Nephron progenitor cell (in vitro differentiated cells): ENCODE results near the gene INMT.

ENCODE experiments used
- DNase-seq: peaks from one replicate; pipeline ENCODE4 v3.0.0; 2021
- H3K27ac Mint-ChIP-seq: 2 replicates; pipeline ENCODE4 v1.8.0; 2021; ENCODE audit warnings: mild to moderate bottlenecking, moderate library complexity, mixed read lengths
- H3K27me3 Mint-ChIP-seq: 2 replicates; pipeline ENCODE4 v1.8.0; 2021; ENCODE audit warnings: mild to moderate bottlenecking, low read depth, mixed read lengths; ENCODE audit not compliant: poor library complexity
- H3K36me3 Mint-ChIP-seq: 2 replicates; pipeline ENCODE4 v1.8.0; 2021; ENCODE audit warnings: low read depth, mixed read lengths
- H3K4me1 Mint-ChIP-seq: 2 replicates; pipeline ENCODE4 v1.8.0; 2021; ENCODE audit warnings: mixed read lengths
- H3K4me3 Mint-ChIP-seq: 2 replicates; pipeline ENCODE4 v1.8.0; 2021; ENCODE audit warnings: mild to moderate bottlenecking, moderate library complexity, mixed read lengths
- H3K9me3 Mint-ChIP-seq: 2 replicates; pipeline ENCODE4 v1.8.0; 2021; ENCODE audit warnings: mild to moderate bottlenecking, moderate library complexity, mixed read lengths
- TF ChIP-seq, protein P1 (sequence below): fragments of 200-600 bp; sonication (generic); IDR thresholded peaks from 2 replicates; pipeline ENCODE4 v1.5.0; 2021; ENCODE audit warnings: antibody characterized with exemption

INMT gene

GRCh38 chr7:30771880-30772425, 20.0 kb downstream of the INMT start:
- Mint-ChIP-seq H3K27ac (peak overlapping the region; percentile 41), H3K27me3 (peaks cover 12% of the 10 kb centered on the region), H3K9me3 (no peaks in the 10 kb centered on the region), H3K4me3 (peak overlapping the region; percentile 91), H3K36me3 (no peaks in the 10 kb centered on the region), H3K4me1 (peaks cover 6% of the 10 kb centered on the region)
- TF ChIP-seq, protein P1, sequence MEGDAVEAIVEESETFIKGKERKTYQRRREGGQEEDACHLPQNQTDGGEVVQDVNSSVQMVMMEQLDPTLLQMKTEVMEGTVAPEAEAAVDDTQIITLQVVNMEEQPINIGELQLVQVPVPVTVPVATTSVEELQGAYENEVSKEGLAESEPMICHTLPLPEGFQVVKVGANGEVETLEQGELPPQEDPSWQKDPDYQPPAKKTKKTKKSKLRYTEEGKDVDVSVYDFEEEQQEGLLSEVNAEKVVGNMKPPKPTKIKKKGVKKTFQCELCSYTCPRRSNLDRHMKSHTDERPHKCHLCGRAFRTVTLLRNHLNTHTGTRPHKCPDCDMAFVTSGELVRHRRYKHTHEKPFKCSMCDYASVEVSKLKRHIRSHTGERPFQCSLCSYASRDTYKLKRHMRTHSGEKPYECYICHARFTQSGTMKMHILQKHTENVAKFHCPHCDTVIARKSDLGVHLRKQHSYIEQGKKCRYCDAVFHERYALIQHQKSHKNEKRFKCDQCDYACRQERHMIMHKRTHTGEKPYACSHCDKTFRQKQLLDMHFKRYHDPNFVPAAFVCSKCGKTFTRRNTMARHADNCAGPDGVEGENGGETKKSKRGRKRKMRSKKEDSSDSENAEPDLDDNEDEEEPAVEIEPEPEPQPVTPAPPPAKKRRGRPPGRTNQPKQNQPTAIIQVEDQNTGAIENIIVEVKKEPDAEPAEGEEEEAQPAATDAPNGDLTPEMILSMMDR: no peak
- no peak for DNase-seq

- Mint-ChIP-seq H3K9me3 (no peaks in the 10 kb centered on the region), H3K27me3 (peaks cover 6% of the 10 kb centered on the region), H3K27ac (no peak overlapping the region), H3K36me3 (no peaks in the 10 kb centered on the region), H3K4me1 (peaks cover 6% of the 10 kb centered on the region), H3K4me3 (peak overlapping the region; percentile 91)
- TF ChIP-seq, protein P1: no peak
- DNase-seq: no peak
Measured at GRCh38 chr7:30772984-30773383, 21.0 kb downstream of the INMT start.

- Mint-ChIP-seq H3K36me3 (peaks cover 3% of the 10 kb centered on the region), H3K4me1 (no peaks in the 10 kb centered on the region), H3K27ac (no peak overlapping the region), H3K9me3 (no peaks in the 10 kb centered on the region), H3K4me3 (no peak overlapping the region), H3K27me3 (peaks cover 3% of the 10 kb centered on the region)
- TF ChIP-seq, protein P1: no peak
- DNase-seq: no peak
Measured at GRCh38 chr7:30775992-30776391, 24.1 kb downstream of the INMT start.

- Mint-ChIP-seq H3K27ac (no peak overlapping the region), H3K9me3 (no peaks in the 10 kb centered on the region), H3K27me3 (peaks cover 3% of the 10 kb centered on the region), H3K4me1 (no peaks in the 10 kb centered on the region), H3K36me3 (peaks cover 12% of the 10 kb centered on the region), H3K4me3 (no peak overlapping the region)
- DNase-seq: no peak
- TF ChIP-seq, protein P1: no peak
Measured at GRCh38 chr7:30776971-30777370, 25.0 kb downstream of the INMT start.

GRCh38 chr7:30778255-30779025, 26.5 kb downstream of the INMT start:
- Mint-ChIP-seq H3K27me3 (no peaks in the 10 kb centered on the region), H3K9me3 (no peaks in the 10 kb centered on the region), H3K4me3 (no peak overlapping the region), H3K27ac (no peak overlapping the region), H3K36me3 (peaks cover 27% of the 10 kb centered on the region), H3K4me1 (no peaks in the 10 kb centered on the region)
- TF ChIP-seq, protein P1: no peak
- no peak for DNase-seq

DNA sequence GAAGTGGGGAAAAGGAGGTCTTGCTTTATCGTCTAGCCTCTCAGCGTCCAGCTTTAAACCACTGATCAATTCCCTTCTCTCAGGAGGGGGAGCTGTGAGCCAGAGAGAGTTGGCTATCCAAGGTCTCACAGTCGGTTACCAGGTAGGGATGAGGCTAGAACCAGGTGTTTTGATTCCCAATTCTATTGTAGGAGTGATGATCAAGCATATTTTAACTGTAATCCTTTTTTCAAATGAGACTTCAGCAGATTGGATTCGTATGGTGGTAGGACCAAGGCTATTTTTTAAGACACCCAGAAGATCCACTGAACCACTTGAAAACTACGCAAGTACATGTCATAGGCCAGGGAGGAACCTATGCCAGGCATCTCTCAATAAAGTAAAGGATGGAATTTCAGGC, 27.6 kb downstream of the INMT start:
- no peaks in the 10 kb centered on the region for H3K27me3 Mint-ChIP-seq
- no peak overlapping the region for H3K4me3 Mint-ChIP-seq
- no peaks in the 10 kb centered on the region for H3K9me3 Mint-ChIP-seq
- peaks cover 37% of the 10 kb centered on the region for H3K36me3 Mint-ChIP-seq
- H3K4me1 Mint-ChIP-seq: no peaks in the 10 kb centered on the region
- DNase-seq: no peak
- no peak overlapping the region for H3K27ac Mint-ChIP-seq
- TF ChIP-seq, protein P1: no peak
